Astrocyte of the cerebellum (primary cell): ENCODE data around the gene MYOF.

Source experiments
- DNase-seq: peaks from one replicate; pipeline ENCODE4 v3.0.0-alpha.2; 2011; ENCODE audit warnings: low read depth
- H3K4me3 ChIP-seq: 2 replicates; pipeline ENCODE4 v1.5.1; 2011; ENCODE audit warnings: mild to moderate bottlenecking, low read depth, low read length, moderate library complexity
- CTCF ChIP-seq: IDR thresholded peaks from 2 replicates; pipeline ENCODE4 v1.5.1; 2012; ENCODE audit warnings: low read length, low read depth, moderate library complexity, mild to moderate bottlenecking; ENCODE audit errors: missing control alignments
- in situ Hi-C: cut with HindIII; loops from 2 replicates; pipeline ENCODE4 v1.10.0; 2017; ENCODE audit warnings: low sequenced_read_pairs

The MYOF gene

GRCh38 chr10:93436591-93437085, 45.5 kb downstream of the MYOF start:
- in situ Hi-C loops, result no loop called here
- DNase-seq, result peak; percentile 96
- H3K4me3 ChIP-seq, result peak overlapping the region; percentile 12
- TF ChIP-seq CTCF, result no peak

GRCh38 chr10:93435621-93436397, 46.3 kb downstream of the MYOF start:
- TF ChIP-seq CTCF, result no peak
- no peak overlapping the region for H3K4me3 ChIP-seq
- peak; percentile 34 for DNase-seq
- in situ Hi-C loops, result no loop called here

GRCh38 chr10:93434991-93435491, 47.1 kb downstream of the MYOF start:
- in situ Hi-C loops, result no loop called here
- TF ChIP-seq CTCF, result no peak
- no peak overlapping the region for H3K4me3 ChIP-seq
- DNase-seq, result no peak

GRCh38 chr10:93431361-93431760, 50.8 kb downstream of the MYOF start:
- DNase-seq, result no peak
- in situ Hi-C loops, result no loop called here
- no peak overlapping the region for H3K4me3 ChIP-seq
- no peak for TF ChIP-seq CTCF

- no peak for DNase-seq
- no peak overlapping the region for H3K4me3 ChIP-seq
- in situ Hi-C loops, result no loop called here
- TF ChIP-seq CTCF, result no peak
Measured at GRCh38 chr10:93425861-93426260, 56.3 kb downstream of the MYOF start.

- TF ChIP-seq CTCF, result no peak
- H3K4me3 ChIP-seq, result no peak overlapping the region
- in situ Hi-C loops, result no loop called here
- no peak for DNase-seq
Measured at GRCh38 chr10:93422118-93422517, 60.0 kb downstream of the MYOF start.
